Fibroblast of the aortic adventitia (primary cell): ENCODE data around the gene TTC12. TPM values are rescaled to one million over a fixed set of nuclear protein-coding genes. Genes with fewer than 3 reads are reported as not detected.

Experiments used
- DNase-seq: peaks from one replicate; pipeline ENCODE4 v3.0.0-alpha.2; 2010; ENCODE audit warnings: low read depth
- H3K4me3 ChIP-seq: 2 replicates; pipeline ENCODE4 v1.5.1; 2011; ENCODE audit warnings: low read depth, mild to moderate bottlenecking, control low read depth, low read length, moderate library complexity
- total RNA-seq: library from RNA; depleted of rRNA; stranded (reverse); fragments of >200 nt; gene quantifications from 2 replicates; pipeline ENCODE4 v1.2.3, GENCODE V29; 2012; ENCODE audit warnings: low replicate concordance
- TF ChIP-seq, protein P1 (sequence below): IDR thresholded peaks from 2 replicates; pipeline ENCODE4 v1.5.1; 2011; ENCODE audit warnings: mild to moderate bottlenecking, low read length, control low read depth, inconsistent platforms; ENCODE audit not compliant: insufficient read depth

The TTC12 gene
- total RNA-seq, 1 donor: 9.8 TPM

DNA sequence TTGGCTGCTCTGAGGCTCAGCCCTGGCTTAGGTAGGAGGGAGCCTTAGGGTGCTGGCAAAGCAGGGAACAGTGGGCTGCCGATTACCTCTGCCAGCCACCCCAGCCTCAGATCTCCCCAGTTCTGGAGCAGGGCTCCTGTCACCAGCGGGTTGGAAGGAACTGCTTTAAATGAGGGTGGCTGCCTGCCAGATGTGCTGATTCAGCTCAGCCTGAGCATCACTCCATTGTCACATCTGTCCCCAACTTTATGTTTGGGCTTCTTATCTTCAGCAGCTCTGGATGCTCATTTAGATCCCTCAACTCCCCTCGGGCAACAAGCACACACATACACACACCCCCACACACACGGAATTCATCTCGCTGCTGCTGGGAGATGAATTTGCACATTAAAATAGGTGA is 56.3 kb downstream of the TTC12 start:
- TF ChIP-seq, protein P1, sequence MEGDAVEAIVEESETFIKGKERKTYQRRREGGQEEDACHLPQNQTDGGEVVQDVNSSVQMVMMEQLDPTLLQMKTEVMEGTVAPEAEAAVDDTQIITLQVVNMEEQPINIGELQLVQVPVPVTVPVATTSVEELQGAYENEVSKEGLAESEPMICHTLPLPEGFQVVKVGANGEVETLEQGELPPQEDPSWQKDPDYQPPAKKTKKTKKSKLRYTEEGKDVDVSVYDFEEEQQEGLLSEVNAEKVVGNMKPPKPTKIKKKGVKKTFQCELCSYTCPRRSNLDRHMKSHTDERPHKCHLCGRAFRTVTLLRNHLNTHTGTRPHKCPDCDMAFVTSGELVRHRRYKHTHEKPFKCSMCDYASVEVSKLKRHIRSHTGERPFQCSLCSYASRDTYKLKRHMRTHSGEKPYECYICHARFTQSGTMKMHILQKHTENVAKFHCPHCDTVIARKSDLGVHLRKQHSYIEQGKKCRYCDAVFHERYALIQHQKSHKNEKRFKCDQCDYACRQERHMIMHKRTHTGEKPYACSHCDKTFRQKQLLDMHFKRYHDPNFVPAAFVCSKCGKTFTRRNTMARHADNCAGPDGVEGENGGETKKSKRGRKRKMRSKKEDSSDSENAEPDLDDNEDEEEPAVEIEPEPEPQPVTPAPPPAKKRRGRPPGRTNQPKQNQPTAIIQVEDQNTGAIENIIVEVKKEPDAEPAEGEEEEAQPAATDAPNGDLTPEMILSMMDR: no peak
- H3K4me3 ChIP-seq: no peak overlapping the region
- no peak for DNase-seq

DNA sequence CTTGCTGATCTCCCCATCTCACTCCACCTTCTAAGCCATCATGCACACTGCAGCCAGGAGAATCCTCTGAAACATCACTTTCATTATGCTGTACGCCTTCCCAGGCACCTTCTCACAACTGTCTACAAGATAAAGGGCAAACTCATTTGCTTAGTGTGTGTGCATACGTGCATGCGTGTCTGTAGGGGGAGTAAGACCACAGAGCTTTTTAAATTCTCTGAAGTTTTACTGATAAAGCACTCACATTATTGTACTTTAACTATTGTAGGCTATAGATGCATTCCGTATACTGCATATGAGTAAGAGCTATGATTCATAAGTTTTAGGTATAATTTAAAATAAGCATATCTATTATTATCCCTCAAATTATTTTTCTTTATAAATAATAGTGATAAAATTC is 57.9 kb downstream of the TTC12 start:
- TF ChIP-seq, protein P1: peak; percentile 30
- peak; percentile 13 for DNase-seq
- no peak overlapping the region for H3K4me3 ChIP-seq

DNA sequence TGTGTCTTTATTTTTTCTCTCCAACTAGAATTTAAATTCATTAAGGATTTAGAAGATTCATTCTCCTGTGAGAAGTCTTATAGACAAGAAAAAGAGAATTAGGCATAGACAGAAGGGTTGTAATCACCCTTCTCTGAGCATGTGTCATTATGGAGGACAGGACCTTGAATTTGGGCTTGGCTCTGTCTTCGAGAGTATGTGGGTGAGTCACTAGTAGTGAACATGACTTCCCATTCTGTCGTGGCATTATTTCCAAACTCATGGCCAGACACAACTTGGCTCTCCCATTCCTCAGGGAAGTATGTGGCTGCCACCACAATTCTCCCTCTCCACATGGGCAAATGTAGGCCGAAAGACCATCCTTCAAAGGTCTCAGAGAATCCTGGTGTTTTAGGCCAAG is 58.9 kb downstream of the TTC12 start:
- DNase-seq: peak; percentile 35
- TF ChIP-seq, protein P1: no peak
- no peak overlapping the region for H3K4me3 ChIP-seq

DNA sequence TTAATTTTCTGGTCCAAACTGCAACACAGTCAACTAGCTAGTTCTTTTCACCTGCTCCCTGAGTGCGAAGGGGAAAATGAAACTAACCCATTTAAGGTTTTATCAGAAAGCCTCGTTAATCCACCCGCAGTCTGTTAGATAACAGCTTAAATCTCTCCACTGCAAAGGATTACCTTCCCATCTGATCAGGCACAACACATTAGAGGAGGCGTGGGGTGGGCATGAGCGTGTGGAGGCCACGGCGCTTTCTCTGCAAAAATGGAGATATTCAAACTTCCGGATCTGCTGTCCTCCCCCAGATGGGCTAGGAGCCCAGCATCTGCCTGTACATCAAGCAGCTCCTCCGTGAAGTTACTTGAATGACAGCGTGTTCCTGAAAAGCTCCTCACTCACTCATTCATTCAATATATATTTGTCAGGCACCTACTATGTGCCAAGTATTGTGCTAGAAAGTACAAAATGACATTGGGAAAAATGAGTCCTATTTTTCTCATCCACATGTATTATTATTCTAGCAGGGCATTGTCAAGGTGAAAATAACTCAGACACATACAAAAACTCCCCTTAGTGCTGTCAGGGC is 59.7 kb downstream of the TTC12 start:
- H3K4me3 ChIP-seq: no peak overlapping the region
- TF ChIP-seq, protein P1: no peak
- DNase-seq: no peak

DNA sequence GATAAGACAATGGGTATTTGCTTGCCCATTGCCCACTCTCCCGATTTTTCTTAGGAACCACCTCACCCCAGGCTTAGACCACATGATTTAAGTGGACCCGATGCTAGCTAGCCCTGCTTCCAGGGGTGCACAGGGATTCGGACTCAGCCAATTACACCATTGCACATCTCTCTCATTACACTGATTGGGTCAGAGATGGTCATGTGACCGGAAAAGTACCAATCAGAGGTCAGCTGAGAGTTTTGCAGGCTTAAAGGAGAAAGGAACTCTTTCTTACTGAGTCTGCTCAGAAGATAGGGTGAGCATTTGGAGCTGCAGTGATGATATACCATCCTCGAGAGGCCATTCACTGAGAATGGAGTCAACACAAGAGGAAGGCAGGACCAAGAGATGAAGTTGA is 61.0 kb downstream of the TTC12 start:
- no peak for DNase-seq
- TF ChIP-seq, protein P1: no peak
- no peak overlapping the region for H3K4me3 ChIP-seq

DNA sequence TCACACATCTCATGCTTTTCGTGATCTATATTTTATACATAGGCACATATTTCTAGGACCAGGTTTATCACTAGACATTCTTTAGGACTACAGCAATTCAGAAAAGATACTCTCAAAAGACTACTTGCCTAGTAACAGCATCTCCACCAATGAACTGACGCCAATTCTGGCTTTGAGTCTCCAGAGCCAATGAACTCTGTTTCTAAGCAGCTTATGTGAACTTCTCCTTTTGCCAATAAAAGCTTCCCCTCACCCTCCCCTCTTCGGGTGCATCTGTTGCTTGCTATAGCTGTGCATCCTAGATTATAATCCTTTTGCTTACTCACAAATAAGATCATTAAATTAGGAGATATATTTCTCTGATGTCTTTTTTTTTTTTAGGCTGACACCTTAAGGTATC is 61.8 kb downstream of the TTC12 start:
- TF ChIP-seq, protein P1: no peak
- H3K4me3 ChIP-seq: no peak overlapping the region
- peak; percentile 34 for DNase-seq

DNA sequence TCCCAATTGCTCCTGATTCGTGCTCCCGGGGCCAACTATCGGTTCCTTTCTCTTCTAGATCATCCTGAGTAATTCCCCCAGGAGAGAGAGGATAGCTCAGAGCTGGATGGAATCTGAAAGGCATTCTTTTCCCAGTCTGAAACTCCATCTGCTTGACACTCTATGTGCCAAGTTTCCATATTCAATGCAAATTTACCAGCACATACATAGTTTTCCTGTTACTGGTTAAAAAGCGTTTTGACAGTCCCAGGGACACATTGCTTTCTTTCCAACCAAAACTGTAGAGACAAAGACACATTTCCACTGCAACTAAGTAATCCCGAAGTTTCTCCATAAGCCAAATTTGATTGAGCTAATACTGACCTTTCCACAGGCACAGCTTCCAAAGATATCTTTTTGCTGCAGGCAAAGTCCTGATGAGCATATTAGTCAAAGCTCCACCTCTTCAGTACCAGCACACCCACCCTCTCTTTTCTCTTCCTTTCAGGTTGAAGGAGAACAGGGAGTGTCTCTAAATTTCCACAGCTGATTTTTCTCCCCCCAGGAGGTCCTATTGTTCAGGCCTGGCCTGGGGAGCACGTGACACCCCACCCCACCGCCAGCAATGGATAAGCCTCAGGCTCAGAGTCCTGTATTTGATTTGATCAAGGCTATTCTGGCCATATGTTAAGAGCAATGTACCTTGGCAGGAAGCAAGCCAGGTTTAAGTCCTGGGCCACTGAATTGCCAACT is 63.5 kb downstream of the TTC12 start:
- H3K4me3 ChIP-seq: no peak overlapping the region
- TF ChIP-seq, protein P1: no peak
- DNase-seq: peak; percentile 37
